ENCODE measurements around the gene KLHL5.

- TF ChIP-seq CTCF (conservative IDR thresholded peaks at IDR 0.05; ENCODE audit: low read length) = no peak
- TF ChIP-seq EZH2phosphoT487 (IDR thresholded peaks at IDR 0.05; ENCODE audit: borderline replicate concordance, low read depth, low read length) = no peak
Observed at GRCh38 chr4:39067031-39067430, 5.0 kb downstream of the KLHL5 start.

Measured in OCI-LY7 (cell line).